Measurements from ENCODE around the gene AKR1C8. TPM values are rescaled to one million over a fixed set of nuclear protein-coding genes. Genes with fewer than 3 reads are reported as not detected.
"Not testable (repeated sequence)": the region's sequence is repeated elsewhere in the genome, so short reads cannot be mapped to it uniquely, and the experiment has no call there.

AKR1C8 gene
- total RNA-seq, 1 donor from 2014 or later = not detected

GRCh38 chr10:5143137-5143536 is 41.8 kb downstream of the AKR1C8 start:
- TF ChIP-seq CTCF (IDR thresholded peaks at IDR 0.05) = no peak
- Mint-ChIP-seq H3K36me3 (ENCODE audit: unreplicated experiment) (no peaks in the 10 kb centered on the region), H3K9me3 (ENCODE audit: unreplicated experiment) (peaks cover 18% of the 10 kb centered on the region), H3K27ac (ENCODE audit: unreplicated experiment) (no peak overlapping the region), H3K4me1 (ENCODE audit: unreplicated experiment) (no peaks in the 10 kb centered on the region), H3K4me3 (ENCODE audit: unreplicated experiment) (no peak overlapping the region), H3K27me3 (ENCODE audit: unreplicated experiment) (no peaks in the 10 kb centered on the region)
- DNase-seq (ENCODE audit: extremely low spot score, unreplicated experiment) = no peak

GRCh38 chr10:5142199-5142598 is 42.8 kb downstream of the AKR1C8 start:
- Mint-ChIP-seq H3K4me3 (ENCODE audit: unreplicated experiment) (no peak overlapping the region), H3K27ac (ENCODE audit: unreplicated experiment) (no peak overlapping the region), H3K36me3 (ENCODE audit: unreplicated experiment) (no peaks in the 10 kb centered on the region), H3K4me1 (ENCODE audit: unreplicated experiment) (no peaks in the 10 kb centered on the region), H3K9me3 (ENCODE audit: unreplicated experiment) (peaks cover 27% of the 10 kb centered on the region), H3K27me3 (ENCODE audit: unreplicated experiment) (no peaks in the 10 kb centered on the region)
- DNase-seq (ENCODE audit: extremely low spot score, unreplicated experiment) = no peak
- TF ChIP-seq CTCF (IDR thresholded peaks at IDR 0.05) = no peak

- H3K27ac Mint-ChIP-seq (ENCODE audit: unreplicated experiment); H3K36me3 Mint-ChIP-seq (ENCODE audit: unreplicated experiment); DNase-seq (ENCODE audit: extremely low spot score, unreplicated experiment); H3K4me3 Mint-ChIP-seq (ENCODE audit: unreplicated experiment); H3K4me1 Mint-ChIP-seq (ENCODE audit: unreplicated experiment); H3K27me3 Mint-ChIP-seq (ENCODE audit: unreplicated experiment): not testable (repeated sequence)
- H3K9me3 Mint-ChIP-seq (ENCODE audit: unreplicated experiment) = peaks cover 29% of the 10 kb centered on the region
These were observed 47.3 kb downstream of the AKR1C8 start for GRCh38 chr10:5137699-5138098.

- no peak for TF ChIP-seq CTCF (IDR thresholded peaks at IDR 0.05)
- no peaks in the 10 kb centered on the region for H3K27me3 Mint-ChIP-seq (ENCODE audit: unreplicated experiment)
- no peaks in the 10 kb centered on the region for H3K36me3 Mint-ChIP-seq (ENCODE audit: unreplicated experiment)
- no peak overlapping the region for H3K4me3 Mint-ChIP-seq (ENCODE audit: unreplicated experiment)
- H3K4me1 Mint-ChIP-seq (ENCODE audit: unreplicated experiment) = no peaks in the 10 kb centered on the region
- DNase-seq (ENCODE audit: extremely low spot score, unreplicated experiment) = no peak
- H3K9me3 Mint-ChIP-seq (ENCODE audit: unreplicated experiment) = peaks cover 25% of the 10 kb centered on the region
- no peak overlapping the region for H3K27ac Mint-ChIP-seq (ENCODE audit: unreplicated experiment)
These were observed 48.4 kb downstream of the AKR1C8 start for GRCh38 chr10:5136468-5137087.

- H3K4me3 Mint-ChIP-seq (ENCODE audit: unreplicated experiment) = no peak overlapping the region
- no peaks in the 10 kb centered on the region for H3K36me3 Mint-ChIP-seq (ENCODE audit: unreplicated experiment)
- no peaks in the 10 kb centered on the region for H3K4me1 Mint-ChIP-seq (ENCODE audit: unreplicated experiment)
- H3K9me3 Mint-ChIP-seq (ENCODE audit: unreplicated experiment) = peaks cover 25% of the 10 kb centered on the region
- no peak for DNase-seq (ENCODE audit: extremely low spot score, unreplicated experiment)
- TF ChIP-seq CTCF (IDR thresholded peaks at IDR 0.05) = no peak
- no peaks in the 10 kb centered on the region for H3K27me3 Mint-ChIP-seq (ENCODE audit: unreplicated experiment)
- H3K27ac Mint-ChIP-seq (ENCODE audit: unreplicated experiment) = no peak overlapping the region
These were observed 49.4 kb downstream of the AKR1C8 start for GRCh38 chr10:5135581-5135980.

All from osteocyte (in vitro differentiated cells).